ENCODE measurements around the gene PRKCA.

GRCh38 chr17:66420961-66421371 is 118.6 kb downstream of the PRKCA start:
- no peak for TF ChIP-seq POLR2A (IDR thresholded peaks at IDR 0.05; ENCODE audit: low read length)
- no peak for TF ChIP-seq GATA1 (IDR thresholded peaks at IDR 0.05; ENCODE audit: low read depth, low read length)

Measured in erythroblast (primary cell).